Stimulated activated CD8-positive, alpha-beta memory T cell treated with anti-CD3 and anti-CD28 coated beads, Interleukin-4, amount 100 ng/mL, for 48 hours (primary cell): ENCODE data around the gene CDADC1.

Source experiments
- DNase-seq: peaks from one replicate; pipeline ENCODE4 v3.0.0-alpha.2; 2020

CDADC1 gene

GRCh38 chr13:49297338-49297737, 49.6 kb downstream of the CDADC1 start:
- DNase-seq: no peak

DNA sequence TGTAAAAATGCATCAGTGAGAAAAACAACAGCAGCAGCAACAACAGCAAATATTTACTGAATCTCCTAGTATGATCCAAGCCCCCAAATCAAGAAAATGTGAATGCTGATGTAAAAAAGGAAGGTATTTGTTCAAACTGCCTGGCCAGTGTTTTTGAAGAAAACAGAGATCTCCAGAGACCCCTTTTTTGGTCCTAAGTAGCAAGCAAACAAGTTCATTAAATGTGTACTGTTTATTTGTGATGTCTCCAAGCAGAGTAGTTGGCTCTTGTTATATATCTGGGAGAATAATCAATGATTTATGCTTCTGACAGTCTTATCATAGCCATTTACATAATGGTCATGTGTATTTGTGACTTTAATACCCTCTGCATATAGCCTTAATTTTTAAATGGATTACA, 50.7 kb downstream of the CDADC1 start:
- no peak for DNase-seq

DNA sequence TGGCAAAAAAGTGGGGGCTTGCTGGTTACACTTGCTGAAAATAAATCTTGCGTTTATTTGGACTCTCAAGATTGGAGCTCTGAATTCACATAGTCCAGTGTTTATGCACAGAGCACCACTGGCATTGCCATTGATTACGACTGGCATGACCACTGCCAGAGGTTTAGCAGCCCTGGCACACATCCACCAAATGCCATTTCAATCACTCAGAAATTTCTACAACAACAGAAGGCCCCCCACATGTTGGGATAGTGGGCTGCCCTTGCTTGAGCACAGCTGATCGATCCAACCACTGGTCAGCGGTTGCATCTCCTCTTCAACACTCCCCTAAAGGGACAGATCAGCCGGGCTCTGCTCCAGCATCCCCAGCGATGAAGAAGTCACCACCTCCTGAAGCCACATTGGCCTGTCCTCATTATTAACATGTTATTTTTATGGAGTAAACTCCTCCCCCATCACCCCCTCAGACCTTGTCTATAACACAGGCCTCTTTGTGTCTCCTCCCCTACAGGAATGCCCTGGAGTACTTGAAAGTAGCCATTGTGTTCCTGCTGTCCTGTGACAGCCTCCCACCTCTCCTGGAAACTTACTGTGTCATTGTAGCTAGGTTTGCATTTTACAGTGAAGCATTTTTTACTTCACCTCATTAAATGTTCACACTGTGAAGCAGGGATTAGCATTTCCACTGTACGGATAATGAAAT, 51.3 kb downstream of the CDADC1 start:
- DNase-seq: no peak

DNA sequence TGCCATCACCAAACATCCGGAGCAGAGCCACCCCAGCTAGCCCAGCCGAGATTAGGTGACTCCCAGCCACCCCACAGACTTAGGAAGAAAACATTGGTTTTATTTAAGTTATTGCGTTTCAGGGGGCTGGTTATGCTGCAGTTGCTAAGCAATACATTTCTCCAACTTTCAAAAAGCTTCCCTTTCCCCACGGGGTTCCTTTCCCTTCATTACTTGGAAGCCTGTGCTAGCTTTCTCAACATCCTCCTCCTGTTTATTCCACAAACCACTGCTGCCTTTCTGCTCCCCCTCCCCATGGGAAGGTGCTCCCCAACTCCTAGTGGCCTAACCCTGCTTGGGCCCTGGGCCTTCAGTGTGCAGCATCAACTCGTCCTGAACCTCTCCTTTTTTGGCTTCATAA, 52.6 kb downstream of the CDADC1 start:
- DNase-seq: no peak

- DNase-seq: peak; percentile 70
These were observed 53.2 kb downstream of the CDADC1 start for GRCh38 chr13:49300739-49301589.

DNA sequence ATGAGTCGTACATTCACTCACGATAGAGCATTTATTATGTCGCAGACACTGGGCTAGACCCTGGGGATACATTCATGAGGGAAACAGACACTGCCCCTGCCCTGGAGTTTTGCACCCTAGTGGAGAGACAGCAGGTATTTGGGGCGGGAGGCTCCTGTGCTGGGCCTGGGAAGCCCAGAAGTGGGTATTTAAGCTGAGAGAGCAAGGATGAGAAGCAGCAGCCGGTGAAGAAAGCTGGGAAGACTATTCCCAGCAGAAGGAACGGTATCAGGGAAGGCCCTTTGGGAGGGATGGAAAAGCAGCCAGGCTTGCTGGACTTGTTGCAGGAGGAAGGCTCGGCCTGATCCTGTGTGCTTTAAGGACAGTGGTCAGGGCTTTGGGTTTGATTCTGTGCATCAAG, 54.5 kb downstream of the CDADC1 start:
- DNase-seq: no peak

DNA sequence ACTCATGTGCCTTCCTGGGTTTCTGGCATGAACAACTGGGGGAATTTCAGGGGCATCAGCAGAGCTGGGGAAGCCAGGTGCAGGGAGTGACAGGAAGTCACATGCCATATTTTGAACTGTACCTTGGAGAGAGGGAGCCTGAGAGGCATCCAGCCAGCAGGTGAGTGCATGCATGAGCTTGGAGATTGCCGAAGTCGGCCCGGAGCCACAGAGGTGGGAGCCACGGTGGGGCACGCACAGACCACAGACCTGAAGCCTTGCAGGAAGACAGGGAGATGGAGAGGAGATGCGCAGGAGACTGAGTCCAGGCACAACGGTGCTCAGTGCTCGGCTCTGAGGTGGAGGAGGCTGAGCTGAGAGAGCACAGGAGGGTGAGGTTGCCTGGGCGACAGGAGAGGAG, 55.1 kb downstream of the CDADC1 start:
- no peak for DNase-seq

DNA sequence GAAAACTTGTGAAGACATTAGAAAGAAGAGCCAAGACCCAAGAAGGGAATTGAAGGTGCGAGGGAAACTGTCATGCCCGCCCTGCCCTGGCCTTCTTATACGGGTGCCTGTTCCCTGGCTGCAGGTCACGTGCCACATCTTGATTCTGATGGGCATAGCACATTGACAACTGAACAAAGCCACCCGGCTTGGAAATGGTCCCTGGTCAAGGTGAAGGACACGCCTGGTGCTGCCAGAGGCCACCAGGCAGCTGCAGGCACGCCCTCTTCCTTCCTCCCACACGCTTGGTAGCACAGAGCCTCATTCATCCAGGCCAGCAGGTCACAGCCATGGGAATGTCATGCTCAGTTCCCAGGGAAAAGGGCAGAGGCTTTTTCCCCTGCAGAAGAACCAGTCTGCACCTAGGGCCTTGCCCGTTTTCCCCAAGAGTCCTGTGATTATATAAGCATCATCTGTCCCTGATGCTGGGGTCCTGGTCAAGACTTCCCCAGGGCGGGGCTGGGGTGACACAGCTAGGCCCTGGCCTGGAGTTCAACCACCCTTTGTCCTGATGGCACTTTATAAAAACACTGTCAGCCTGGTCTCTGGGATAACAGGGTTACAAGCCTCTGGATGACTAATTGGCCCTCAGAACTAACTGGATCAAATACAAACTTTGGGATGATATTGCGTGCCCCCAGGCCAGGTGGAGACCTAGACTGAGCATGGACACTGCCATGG, 56.0 kb downstream of the CDADC1 start:
- no peak for DNase-seq

GRCh38 chr13:49304356-49304755, 56.6 kb downstream of the CDADC1 start:
- DNase-seq: no peak

- DNase-seq: no peak
These were observed 57.3 kb downstream of the CDADC1 start for GRCh38 chr13:49304763-49305700.

GRCh38 chr13:49305792-49306425, 58.2 kb downstream of the CDADC1 start:
- DNase-seq: no peak

- DNase-seq: no peak
These were observed 59.6 kb downstream of the CDADC1 start for GRCh38 chr13:49307365-49307764.

DNA sequence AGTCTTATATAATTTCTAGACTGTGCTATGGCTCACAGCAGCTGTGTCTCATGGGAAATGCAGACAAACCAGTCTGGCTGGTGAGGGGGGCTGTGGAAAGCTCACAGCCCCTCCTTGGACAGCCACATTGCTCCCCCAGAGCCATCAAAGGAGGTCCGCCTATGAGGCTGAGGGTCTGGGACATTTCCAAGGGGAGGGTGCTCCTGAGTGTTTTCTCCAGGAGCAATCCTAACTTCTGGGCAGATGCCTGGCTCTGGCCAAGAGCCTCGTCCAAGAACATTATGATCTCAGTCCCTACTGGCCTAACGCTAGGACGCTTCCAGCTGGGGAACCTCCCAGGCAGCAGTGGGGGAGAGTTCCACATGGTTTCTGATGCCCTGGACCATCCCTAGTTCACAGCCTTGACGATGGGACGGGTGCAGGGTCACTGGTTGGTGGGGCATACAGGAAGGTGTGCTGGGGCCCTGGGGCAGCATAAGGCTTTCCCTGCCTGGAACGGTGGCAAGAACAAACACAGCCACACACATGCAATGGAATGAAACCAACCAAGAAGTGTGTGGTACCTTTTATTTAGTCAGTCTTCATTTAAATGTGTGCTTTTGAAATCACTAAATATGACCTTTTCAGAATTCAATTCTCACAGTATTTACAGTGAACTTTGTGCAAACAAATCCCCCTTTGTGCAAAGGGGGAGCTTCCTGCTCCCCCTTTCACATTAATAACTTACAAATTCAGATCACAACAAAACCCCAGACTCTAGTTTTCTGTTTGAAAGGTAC, 60.6 kb downstream of the CDADC1 start:
- DNase-seq: no peak

DNA sequence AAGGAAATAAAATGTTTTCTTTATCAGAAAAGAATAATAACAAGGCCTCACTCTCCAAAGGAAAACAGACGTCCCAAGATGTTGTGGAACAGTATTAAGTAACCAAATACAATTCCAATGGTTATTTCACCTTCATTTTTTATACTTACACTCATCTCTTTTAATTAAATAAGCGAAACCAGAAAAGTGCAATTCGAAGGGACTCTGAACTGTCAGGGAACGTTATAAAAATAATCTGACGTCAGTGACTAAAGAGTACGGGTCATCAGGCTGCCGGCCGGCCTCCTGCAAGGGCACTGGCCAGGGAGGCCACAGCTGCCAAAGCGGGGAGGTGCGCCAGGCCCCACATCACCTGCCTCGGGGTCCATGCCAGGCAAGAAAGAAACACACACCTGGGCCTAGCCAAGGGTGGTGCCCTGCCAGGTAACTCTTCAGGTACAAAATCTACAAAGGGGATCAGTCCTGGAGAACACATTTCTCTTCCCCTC, 61.2 kb downstream of the CDADC1 start:
- DNase-seq: no peak

GRCh38 chr13:49310251-49310650, 62.5 kb downstream of the CDADC1 start:
- DNase-seq: no peak

GRCh38 chr13:49311816-49312215, 64.1 kb downstream of the CDADC1 start:
- no peak for DNase-seq

GRCh38 chr13:49314344-49314882, 66.7 kb downstream of the CDADC1 start:
- DNase-seq: no peak

GRCh38 chr13:49315036-49315565, 67.4 kb downstream of the CDADC1 start:
- no peak for DNase-seq

DNA sequence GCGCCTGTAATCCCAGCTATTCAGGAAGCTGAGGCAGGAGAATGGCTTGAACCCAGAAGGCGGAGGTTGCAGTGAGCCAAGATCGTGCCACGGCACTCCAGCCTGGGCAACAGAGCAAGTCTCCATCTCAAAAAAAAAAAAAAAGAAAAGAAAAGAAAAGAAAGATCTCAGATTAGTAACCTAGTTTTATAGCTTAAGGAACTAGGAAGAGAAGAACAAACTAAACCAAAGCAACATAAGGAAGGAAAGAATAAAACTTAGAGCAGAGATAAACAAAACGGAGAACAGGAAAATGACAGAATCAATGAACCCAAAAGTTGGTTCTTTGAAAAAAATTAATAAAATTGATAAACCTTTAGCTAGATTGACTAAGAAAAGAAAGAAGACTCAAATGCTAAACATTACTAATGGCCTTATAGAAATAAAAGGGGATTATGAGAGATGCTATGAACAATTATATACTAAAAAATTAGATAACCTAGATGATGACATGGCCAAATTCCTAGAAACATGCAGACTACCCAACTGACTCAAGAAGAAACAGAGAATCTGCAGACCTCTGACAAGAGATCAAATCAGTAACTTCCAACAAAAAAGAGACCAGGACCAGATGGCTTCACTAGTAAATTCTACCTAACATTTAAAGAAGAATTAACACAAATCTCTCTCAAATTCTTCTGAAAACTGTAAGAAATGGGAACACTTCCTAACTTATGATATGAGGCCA, 68.2 kb downstream of the CDADC1 start:
- DNase-seq: no peak

DNA sequence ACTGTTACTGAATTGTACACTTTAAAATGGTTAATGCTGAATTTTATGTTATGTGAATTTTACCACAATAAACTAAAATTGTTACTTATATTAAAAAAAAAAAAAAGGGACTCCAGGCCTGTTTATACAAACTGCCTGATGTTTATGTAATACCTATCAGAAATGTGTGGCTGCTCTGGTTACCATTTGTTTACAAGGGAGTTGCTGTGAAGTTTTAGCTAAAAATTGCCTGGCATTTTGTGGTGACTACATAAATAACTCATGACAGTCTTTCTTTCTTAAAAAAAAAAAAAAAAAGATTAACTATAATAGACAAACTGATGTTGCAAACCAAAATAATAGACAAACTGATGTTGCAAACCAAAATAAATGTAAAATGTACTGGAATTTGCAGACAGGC, 71.8 kb downstream of the CDADC1 start:
- no peak for DNase-seq
